ENCODE measurements around the gene RPL39L.
"Not testable (repeated sequence)": the region's sequence is repeated elsewhere in the genome, so short reads cannot be mapped to it uniquely, and the experiment has no call there.

Gene RPL39L

GRCh38 chr3:187183903-187184302 is 44.6 kb upstream of the RPL39L start:
- no CpG with 5 or more reads among the region's 6 CpGs for WGBS (ENCODE audit: extremely low coverage, insufficient coverage, low lambda C conversion rate)
- H3K36me3 ChIP-seq (ENCODE audit: control insufficient read depth, insufficient read depth, low read length), result no peaks in the 10 kb centered on the region

GRCh38 chr3:187183210-187183862 is 44.0 kb upstream of the RPL39L start:
- Histone ChIP-seq H4K5ac (ENCODE audit: low read length) (no peak overlapping the region), H3K27ac (ENCODE audit: low read depth, low read length) (no peak overlapping the region)
- no peak for DNase-seq

More at GRCh38 chr3:187183903-187184302, 44.6 kb upstream of the RPL39L start:
- Histone ChIP-seq H3K9ac (ENCODE audit: low read length) (no peak overlapping the region), H3K18ac (ENCODE audit: low read length) (peak overlapping the region; percentile 64), H2BK120ac (ENCODE audit: low read depth, low read length) (peak overlapping the region; percentile 68), H2BK15ac (replicated peaks; ENCODE audit: low read depth) (peak overlapping the region; percentile 88), H3K56ac (ENCODE audit: low read length) (no peak overlapping the region), H3K27me3 (ENCODE audit: insufficient read depth, low read length, poor library complexity) (no peaks in the 10 kb centered on the region), H3K23ac (ENCODE audit: low read length) (no peak overlapping the region), H2AK5ac (ENCODE audit: low read length) (no peak overlapping the region), H2BK5ac (ENCODE audit: low read length) (no peak overlapping the region), H3K4me3 (ENCODE audit: low read length) (no peak overlapping the region), H3K27ac (ENCODE audit: low read depth, low read length) (no peak overlapping the region), H3K79me1 (ENCODE audit: low read length) (no peaks in the 10 kb centered on the region), H3K4ac (ENCODE audit: low read depth, low read length) (no peak overlapping the region), H3K4me2 (ENCODE audit: low read length) (no peak overlapping the region), H3K4me1 (ENCODE audit: control insufficient read depth, low read depth, low read length) (peaks cover 11% of the 10 kb centered on the region), H3K79me2 (ENCODE audit: control insufficient read depth, insufficient read depth, low read length) (no peaks in the 10 kb centered on the region), H4K8ac (ENCODE audit: low read depth, low read length) (no peak overlapping the region), H4K5ac (ENCODE audit: low read length) (no peak overlapping the region)
- DNase-seq, result no peak

GRCh38 chr3:187181454-187182170 is 42.3 kb upstream of the RPL39L start:
- Histone ChIP-seq H3K27me3 (ENCODE audit: insufficient read depth, low read length, poor library complexity) (no peaks in the 10 kb centered on the region), H2AK5ac (ENCODE audit: low read length) (no peak overlapping the region), H3K27ac (ENCODE audit: low read depth, low read length) (peak overlapping the region; percentile 90), H2BK15ac (replicated peaks; ENCODE audit: low read depth) (no peak overlapping the region), H4K5ac (ENCODE audit: low read length) (no peak overlapping the region), H3K56ac (ENCODE audit: low read length) (peak overlapping the region; percentile 56), H3K36me3 (ENCODE audit: control insufficient read depth, insufficient read depth, low read length) (no peaks in the 10 kb centered on the region), H4K8ac (ENCODE audit: low read depth, low read length) (peak overlapping the region; percentile 86), H3K9ac (ENCODE audit: low read length) (no peak overlapping the region), H3K79me2 (ENCODE audit: control insufficient read depth, insufficient read depth, low read length) (no peaks in the 10 kb centered on the region), H2BK120ac (ENCODE audit: low read depth, low read length) (peak overlapping the region; percentile 79), H2BK5ac (ENCODE audit: low read length) (peak overlapping the region; percentile 73), H3K4ac (ENCODE audit: low read depth, low read length) (peak overlapping the region; percentile 12), H3K4me3 (ENCODE audit: low read length) (no peak overlapping the region), H3K18ac (ENCODE audit: low read length) (peak overlapping the region; percentile 93), H3K4me1 (ENCODE audit: control insufficient read depth, low read depth, low read length) (peaks cover 5% of the 10 kb centered on the region), H3K4me2 (ENCODE audit: low read length) (no peak overlapping the region), H3K79me1 (ENCODE audit: low read length) (no peaks in the 10 kb centered on the region), H3K23ac (ENCODE audit: low read length) (peak overlapping the region; percentile 24)
- DNase-seq, result no peak
- no CpG with 5 or more reads among the region's 7 CpGs for WGBS (ENCODE audit: extremely low coverage, insufficient coverage, low lambda C conversion rate)

More at GRCh38 chr3:187183210-187183862, 44.0 kb upstream of the RPL39L start:
- H2AK5ac ChIP-seq (ENCODE audit: low read length), result no peak overlapping the region
- H3K4me3 ChIP-seq (ENCODE audit: low read length), result no peak overlapping the region
- no CpG with 5 or more reads among the region's 7 CpGs for WGBS (ENCODE audit: extremely low coverage, insufficient coverage, low lambda C conversion rate)
- H3K56ac ChIP-seq (ENCODE audit: low read length), result peak overlapping the region; percentile 42
- H2BK15ac ChIP-seq (replicated peaks; ENCODE audit: low read depth), result no peak overlapping the region
- peak overlapping the region; percentile 68 for H2BK120ac ChIP-seq (ENCODE audit: low read depth, low read length)
- H3K4me1 ChIP-seq (ENCODE audit: control insufficient read depth, low read depth, low read length), result peaks cover 11% of the 10 kb centered on the region
- H3K9ac ChIP-seq (ENCODE audit: low read length), result no peak overlapping the region
- no peaks in the 10 kb centered on the region for H3K79me1 ChIP-seq (ENCODE audit: low read length)
- peak overlapping the region; percentile 64 for H3K18ac ChIP-seq (ENCODE audit: low read length)
- no peak overlapping the region for H2BK5ac ChIP-seq (ENCODE audit: low read length)
- no peak overlapping the region for H3K4me2 ChIP-seq (ENCODE audit: low read length)
- H4K8ac ChIP-seq (ENCODE audit: low read depth, low read length), result no peak overlapping the region
- no peak overlapping the region for H3K4ac ChIP-seq (ENCODE audit: low read depth, low read length)
- H3K79me2 ChIP-seq (ENCODE audit: control insufficient read depth, insufficient read depth, low read length), result no peaks in the 10 kb centered on the region
- no peaks in the 10 kb centered on the region for H3K36me3 ChIP-seq (ENCODE audit: control insufficient read depth, insufficient read depth, low read length)
- H3K27me3 ChIP-seq (ENCODE audit: insufficient read depth, low read length, poor library complexity), result no peaks in the 10 kb centered on the region
- H3K23ac ChIP-seq (ENCODE audit: low read length), result no peak overlapping the region

GRCh38 chr3:187172929-187173328 is 33.6 kb upstream of the RPL39L start:
- no CpG with 5 or more reads among the region's 2 CpGs for WGBS (ENCODE audit: extremely low coverage, insufficient coverage, low lambda C conversion rate)
- Histone ChIP-seq H2BK120ac (ENCODE audit: low read depth, low read length) (no peak overlapping the region), H3K4me1 (ENCODE audit: control insufficient read depth, low read depth, low read length) (peaks cover 3% of the 10 kb centered on the region), H3K27me3 (ENCODE audit: insufficient read depth, low read length, poor library complexity) (no peaks in the 10 kb centered on the region), H3K9ac (ENCODE audit: low read length) (no peak overlapping the region), H3K36me3 (ENCODE audit: control insufficient read depth, insufficient read depth, low read length) (no peaks in the 10 kb centered on the region), H3K79me2 (ENCODE audit: control insufficient read depth, insufficient read depth, low read length) (no peaks in the 10 kb centered on the region), H4K5ac (ENCODE audit: low read length) (no peak overlapping the region), H2BK5ac (ENCODE audit: low read length) (no peak overlapping the region), H3K18ac (ENCODE audit: low read length) (no peak overlapping the region), H3K4ac (ENCODE audit: low read depth, low read length) (no peak overlapping the region), H3K23ac (ENCODE audit: low read length) (no peak overlapping the region), H3K4me3 (ENCODE audit: low read length) (no peak overlapping the region), H3K56ac (ENCODE audit: low read length) (no peak overlapping the region), H4K8ac (ENCODE audit: low read depth, low read length) (no peak overlapping the region), H2BK15ac (replicated peaks; ENCODE audit: low read depth) (no peak overlapping the region), H2AK5ac (ENCODE audit: low read length) (no peak overlapping the region), H3K4me2 (ENCODE audit: low read length) (no peak overlapping the region), H3K79me1 (ENCODE audit: low read length) (no peaks in the 10 kb centered on the region), H3K27ac (ENCODE audit: low read depth, low read length) (no peak overlapping the region)
- DNase-seq, result no peak

- H3K4me3 ChIP-seq (ENCODE audit: low read length); H3K36me3 ChIP-seq (ENCODE audit: control insufficient read depth, insufficient read depth, low read length); DNase-seq; H3K79me1 ChIP-seq (ENCODE audit: low read length); H3K79me2 ChIP-seq (ENCODE audit: control insufficient read depth, insufficient read depth, low read length); H3K23ac ChIP-seq (ENCODE audit: low read length); H3K4me1 ChIP-seq (ENCODE audit: control insufficient read depth, low read depth, low read length); H2BK120ac ChIP-seq (ENCODE audit: low read depth, low read length); H2BK5ac ChIP-seq (ENCODE audit: low read length); H3K27me3 ChIP-seq (ENCODE audit: insufficient read depth, low read length, poor library complexity); H3K4me2 ChIP-seq (ENCODE audit: low read length); H3K9ac ChIP-seq (ENCODE audit: low read length); H3K18ac ChIP-seq (ENCODE audit: low read length); H3K56ac ChIP-seq (ENCODE audit: low read length); H2BK15ac ChIP-seq (replicated peaks; ENCODE audit: low read depth); H3K27ac ChIP-seq (ENCODE audit: low read depth, low read length); H4K8ac ChIP-seq (ENCODE audit: low read depth, low read length); H3K4ac ChIP-seq (ENCODE audit: low read depth, low read length); H2AK5ac ChIP-seq (ENCODE audit: low read length); H4K5ac ChIP-seq (ENCODE audit: low read length): not testable (repeated sequence)
- WGBS (ENCODE audit: extremely low coverage, insufficient coverage, low lambda C conversion rate), result no CpG with 5 or more reads among the region's 5 CpGs
Measured at GRCh38 chr3:187170911-187171310, 31.6 kb upstream of the RPL39L start.
